Upper lobe of left lung (tissue), 6 donors: Measurements from ENCODE around the gene ASTN2. TPM values are rescaled to one million over a fixed set of nuclear protein-coding genes. Genes with fewer than 3 reads are reported as not detected.

Experiments used
- ATAC-seq, 2 donors: fragments of 200-7000 bp; cut with Tn5 transposase; one replicate each; pipeline ENCODE4 v1.9.1; 2022; ENCODE audit warnings: mild to moderate bottlenecking in 2 of 2, moderate library complexity in 2 of 2; ENCODE audit not compliant: low FRiP score in 2 of 2
- DNase-seq, 2 donors: peaks; one replicate each; pipeline ENCODE4 v3.0.0-alpha.2; 2019 to 2020
- H3K27ac ChIP-seq, 4 donors: fragments of 200-600 bp; sonication (generic); one replicate each; pipeline ENCODE4 v1.5.1; 2016 to 2019
- H3K27me3 ChIP-seq, 4 donors: fragments of 200-600 bp; sonication (generic); one replicate each; pipeline ENCODE4 v1.5.1; 2017 to 2019
- H3K36me3 ChIP-seq, 4 donors: fragments of 200-600 bp; sonication (generic); one replicate each; pipeline ENCODE4 v1.5.1; 2016 to 2019
- H3K4me1 ChIP-seq, 4 donors: fragments of 200-600 bp; sonication (generic); one replicate each; pipeline ENCODE4 v1.5.1; 2018 to 2019
- H3K4me3 ChIP-seq, 4 donors: fragments of 200-600 bp; sonication (generic); one replicate each; pipeline ENCODE4 v1.5.1; 2017 to 2019; ENCODE audit warnings: mild to moderate bottlenecking in 2 of 4, moderate library complexity in 1 of 4
- H3K9me3 ChIP-seq, 4 donors: fragments of 200-600 bp; sonication (generic); one replicate each; pipeline ENCODE4 v1.5.1; 2018 to 2019
- EP300 ChIP-seq, 4 donors: sonication (generic); formaldehyde crosslinking; IDR thresholded peaks; one replicate each; pipeline ENCODE4 v1.5.1; 2017; ENCODE audit warnings: antibody characterized with exemption in 4 of 4, control low read depth in 2 of 4
- POLR2A ChIP-seq, 4 donors: fragments of 450-650 bp; IDR thresholded peaks; one replicate each; pipeline ENCODE4 v1.5.1; 2016 to 2017; ENCODE audit warnings: antibody characterized with exemption in 4 of 4, mild to moderate bottlenecking in 2 of 4
- POLR2AphosphoS5 ChIP-seq, 2 donors: sonication (generic); formaldehyde crosslinking; IDR thresholded peaks; one replicate each; pipeline ENCODE4 v1.5.1; 2017; ENCODE audit warnings: antibody characterized with exemption in 2 of 2
- WGBS, 2 donors: methylation state at CpG; one replicate each; pipeline ENCODE4 v1.1.5; 2017 to 2018; 5-methylcytosine and 5-hydroxymethylcytosine counted together
- total RNA-seq, 6 donors: library from RNA; depleted of rRNA in 4 of 6; stranded (reverse); fragments of >200 nt in 4 of 6; gene quantifications; one replicate each; pipeline versions ENCODE4 v1.1.0 to v1.2.1, GENCODE V29; 2016 to 2021
- TF ChIP-seq, protein P1 (sequence below), 6 experiments: fragments of 450-650 bp in 4 of 6; fragments of 200-600 bp in 2 of 6; sonication (generic) in 2 of 6; IDR thresholded peaks; one replicate each; pipeline ENCODE4 v1.5.1; 2016 to 2019; ENCODE audit warnings: antibody characterized with exemption in 6 of 6
- donor health status: DM: no; HTN: no; CAD: no; lungs with moderate emphysema.
- donor health status: DM: no; HTN: yes; CAD: no; lungs with severe emphysema.

ASTN2 gene
- total RNA-seq, 6 donors from 2014 or later, result 2.0 to 7.5 (median 3.4) TPM

DNA sequence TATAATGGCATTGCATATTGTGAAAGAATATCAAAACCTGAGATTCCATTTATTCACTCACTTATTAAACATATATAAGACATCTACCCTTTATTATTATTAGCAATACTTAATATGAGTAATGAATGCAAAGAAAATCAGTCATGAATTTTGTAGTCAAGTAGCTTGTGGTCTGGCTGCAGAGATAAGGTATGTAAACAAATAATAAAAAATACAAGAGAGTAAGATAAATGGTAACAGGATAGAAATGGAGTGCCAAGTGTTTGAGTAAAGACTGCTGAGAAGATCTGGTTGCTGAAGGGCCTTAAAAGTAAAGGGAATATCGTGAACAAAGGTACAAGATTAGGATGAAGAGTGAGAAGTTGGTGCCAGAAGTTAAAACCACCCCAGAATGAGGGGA is 709.3 kb downstream of the ASTN2 start:
- H3K4me1 ChIP-seq, result no peaks in the 10 kb centered on the region
- H3K4me3 ChIP-seq, result no peak overlapping the region
- no peaks in the 10 kb centered on the region for H3K27me3 ChIP-seq
- ATAC-seq (no peak), DNase-seq (no peak)
- no peaks in the 10 kb centered on the region for H3K9me3 ChIP-seq
- H3K36me3 ChIP-seq, result peaks cover 0 to 3% (median 0%) of the 10 kb centered on the region in 4 donors
- TF ChIP-seq EP300 (IDR thresholded peaks at IDR 0.05) (no peak), POLR2AphosphoS5 (IDR thresholded peaks at IDR 0.05) (no peak), POLR2A (IDR thresholded peaks at IDR 0.05) (no peak)
- TF ChIP-seq, protein P1, sequence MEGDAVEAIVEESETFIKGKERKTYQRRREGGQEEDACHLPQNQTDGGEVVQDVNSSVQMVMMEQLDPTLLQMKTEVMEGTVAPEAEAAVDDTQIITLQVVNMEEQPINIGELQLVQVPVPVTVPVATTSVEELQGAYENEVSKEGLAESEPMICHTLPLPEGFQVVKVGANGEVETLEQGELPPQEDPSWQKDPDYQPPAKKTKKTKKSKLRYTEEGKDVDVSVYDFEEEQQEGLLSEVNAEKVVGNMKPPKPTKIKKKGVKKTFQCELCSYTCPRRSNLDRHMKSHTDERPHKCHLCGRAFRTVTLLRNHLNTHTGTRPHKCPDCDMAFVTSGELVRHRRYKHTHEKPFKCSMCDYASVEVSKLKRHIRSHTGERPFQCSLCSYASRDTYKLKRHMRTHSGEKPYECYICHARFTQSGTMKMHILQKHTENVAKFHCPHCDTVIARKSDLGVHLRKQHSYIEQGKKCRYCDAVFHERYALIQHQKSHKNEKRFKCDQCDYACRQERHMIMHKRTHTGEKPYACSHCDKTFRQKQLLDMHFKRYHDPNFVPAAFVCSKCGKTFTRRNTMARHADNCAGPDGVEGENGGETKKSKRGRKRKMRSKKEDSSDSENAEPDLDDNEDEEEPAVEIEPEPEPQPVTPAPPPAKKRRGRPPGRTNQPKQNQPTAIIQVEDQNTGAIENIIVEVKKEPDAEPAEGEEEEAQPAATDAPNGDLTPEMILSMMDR (IDR thresholded peaks at IDR 0.05), result no peak
- no peak overlapping the region for H3K27ac ChIP-seq
- WGBS, 2 donors, result 44 to 65% methylated on average over 1 of the region's 1 CpG

DNA sequence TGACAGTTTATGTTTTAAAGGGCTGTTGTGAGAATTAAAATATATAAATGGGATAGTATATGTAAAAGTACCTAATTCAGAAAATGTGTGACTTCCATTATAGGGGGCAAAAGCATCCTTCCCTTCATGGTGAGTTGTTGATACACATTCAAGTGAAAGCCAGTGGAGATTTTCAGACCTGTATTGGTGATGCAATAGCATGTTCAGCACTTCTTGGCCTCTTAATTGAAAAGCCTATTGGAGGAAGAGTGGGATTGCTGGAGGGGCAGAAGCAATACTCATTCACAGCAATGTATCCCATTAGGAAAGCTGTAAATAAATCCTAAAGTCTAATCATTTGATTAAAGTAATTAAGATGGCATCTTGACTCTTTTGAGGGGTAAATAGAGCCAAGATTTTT is 710.4 kb downstream of the ASTN2 start:
- TF ChIP-seq POLR2AphosphoS5 (IDR thresholded peaks at IDR 0.05), result no peak
- TF ChIP-seq, protein P1 (IDR thresholded peaks at IDR 0.05), result no peak
- no peak for TF ChIP-seq EP300 (IDR thresholded peaks at IDR 0.05)
- TF ChIP-seq POLR2A (IDR thresholded peaks at IDR 0.05), result no peak
- ATAC-seq, result no peak

DNA sequence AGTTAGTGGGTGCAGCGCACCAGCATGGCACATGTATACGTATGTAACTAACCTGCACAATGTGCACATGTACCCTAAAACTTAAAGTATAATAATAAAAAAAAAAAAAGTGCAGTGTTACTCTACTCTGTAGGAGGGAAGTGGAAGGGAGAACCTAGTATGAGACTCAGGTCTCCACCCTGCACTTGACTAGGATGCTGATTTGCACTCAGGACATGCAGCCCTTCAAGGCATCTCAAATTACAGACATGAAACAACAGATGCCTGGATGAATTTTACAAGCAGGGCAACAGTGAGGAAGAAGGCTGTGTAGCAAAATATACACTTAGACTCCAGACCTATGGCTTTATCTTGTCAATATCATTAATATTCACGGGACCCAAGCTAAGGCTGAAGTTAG is 711.2 kb downstream of the ASTN2 start:
- no peaks in the 10 kb centered on the region for H3K4me1 ChIP-seq
- H3K27ac ChIP-seq, result no peak overlapping the region
- ATAC-seq (no peak), DNase-seq (no peak)
- H3K36me3 ChIP-seq, result peaks cover 4 to 19% (median 11%) of the 10 kb centered on the region in 4 donors
- no peaks in the 10 kb centered on the region for H3K9me3 ChIP-seq
- 94 to 95% methylated on average over 3 of the region's 3 CpGs for WGBS, 2 donors
- H3K27me3 ChIP-seq, result no peaks in the 10 kb centered on the region
- TF ChIP-seq POLR2A (IDR thresholded peaks at IDR 0.05), result no peak
- TF ChIP-seq, protein P1 (IDR thresholded peaks at IDR 0.05), result no peak
- TF ChIP-seq POLR2AphosphoS5 (IDR thresholded peaks at IDR 0.05), result no peak
- no peak overlapping the region for H3K4me3 ChIP-seq

More for the DNA sequence above, 710.4 kb downstream of the ASTN2 start:
- Histone ChIP-seq H3K4me3 (no peak overlapping the region), H3K27me3 (no peaks in the 10 kb centered on the region), H3K36me3 (peaks cover 0 to 11% (median 2%) of the 10 kb centered on the region in 4 donors), H3K27ac (no peak overlapping the region), H3K9me3 (no peaks in the 10 kb centered on the region), H3K4me1 (no peaks in the 10 kb centered on the region)
- DNase-seq, result no peak

DNA sequence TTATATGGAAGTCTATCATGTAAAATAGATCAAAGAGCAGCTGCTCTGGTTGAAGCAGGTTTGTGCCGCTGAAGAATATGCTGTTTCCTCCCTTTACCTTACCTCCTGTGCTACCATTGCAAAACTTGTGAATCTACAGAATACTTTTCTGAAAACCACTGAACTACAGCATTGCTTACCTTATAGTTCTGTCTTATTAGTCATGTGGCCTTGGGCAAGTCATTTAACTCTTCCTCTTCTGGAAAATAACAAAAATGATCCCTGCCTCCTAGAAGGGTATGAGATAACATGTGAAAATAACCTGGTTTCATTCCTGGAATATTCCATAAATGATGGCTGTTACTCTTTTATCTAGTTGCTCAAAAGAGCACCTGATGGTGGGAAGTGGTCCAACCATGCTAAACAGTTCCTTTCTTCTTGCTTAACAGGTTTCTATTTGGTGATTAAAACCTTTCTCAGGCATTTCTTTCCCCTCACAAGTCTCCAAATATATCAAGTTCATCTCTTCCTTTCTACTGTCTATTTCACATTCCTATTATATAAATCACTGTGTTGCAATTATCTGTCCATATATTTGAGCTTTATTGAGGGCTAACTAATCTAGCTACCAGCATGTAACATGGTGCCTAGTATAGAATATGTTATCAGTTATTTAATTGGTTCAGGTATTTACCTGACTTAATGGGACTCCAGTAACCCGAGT is 712.8 kb downstream of the ASTN2 start:
- no peak for ATAC-seq
- Histone ChIP-seq H3K4me1 (no peaks in the 10 kb centered on the region), H3K4me3 (no peak overlapping the region), H3K27ac (no peak overlapping the region), H3K9me3 (no peaks in the 10 kb centered on the region), H3K27me3 (no peaks in the 10 kb centered on the region), H3K36me3 (peaks cover 9 to 32% (median 22%) of the 10 kb centered on the region in 4 donors)
- TF ChIP-seq POLR2AphosphoS5 (IDR thresholded peaks at IDR 0.05) (no peak), EP300 (IDR thresholded peaks at IDR 0.05) (no peak), POLR2A (IDR thresholded peaks at IDR 0.05) (no peak)
- TF ChIP-seq, protein P1 (IDR thresholded peaks at IDR 0.05), result no peak
- no peak for DNase-seq
- WGBS, 2 donors, result 41 to 91% methylated on average over 2 of the region's 2 CpGs
